KMS-11 (cell line): Measurements from ENCODE around the gene ZNF385B.
A peak's percentile ranks its signal among the peaks of the same experiment; 100 is the strongest.

Experiments
- H2AFZ ChIP-seq: fragments of 200-600 bp; sonication (generic); 2 replicates; pipeline ENCODE4 v1.6.1; 2016; ENCODE audit warnings: antibody characterized with exemption, mixed run types, low read depth
- H3K27ac ChIP-seq: fragments of 200-600 bp; sonication (generic); 2 replicates; pipeline ENCODE4 v1.6.1; 2016; ENCODE audit warnings: mild to moderate bottlenecking, mixed run types
- H3K27me3 ChIP-seq: fragments of 200-600 bp; sonication (generic); 2 replicates; pipeline ENCODE4 v1.6.1; 2017; ENCODE audit warnings: mild to moderate bottlenecking, low read depth, mixed run types, moderate library complexity; ENCODE audit not compliant: insufficient read depth
- H3K36me3 ChIP-seq: fragments of 200-600 bp; sonication (generic); 2 replicates; pipeline ENCODE4 v1.6.1; 2017; ENCODE audit warnings: mild to moderate bottlenecking, mixed run types; ENCODE audit not compliant: insufficient read depth
- H3K4me1 ChIP-seq: fragments of 200-600 bp; sonication (generic); 2 replicates; pipeline ENCODE4 v1.6.1; 2016; ENCODE audit warnings: mild to moderate bottlenecking, low read depth, mixed run types; ENCODE audit not compliant: poor library complexity, severe bottlenecking
- H3K4me2 ChIP-seq: fragments of 200-600 bp; sonication (generic); 2 replicates; pipeline ENCODE4 v1.7.0; 2016; ENCODE audit warnings: mild to moderate bottlenecking, mixed run types
- H3K4me3 ChIP-seq: fragments of 200-600 bp; sonication (generic); IDR thresholded peaks from 2 replicates; pipeline ENCODE4 v1.6.1; 2017; ENCODE audit warnings: low read depth, low read length, mixed read lengths; ENCODE audit not compliant: insufficient read depth
- H3K79me2 ChIP-seq: fragments of 200-600 bp; sonication (generic); 2 replicates; pipeline ENCODE4 v1.6.1; 2016; ENCODE audit warnings: low read depth, mixed run types; ENCODE audit not compliant: insufficient read depth
- H3K9ac ChIP-seq: fragments of 200-600 bp; sonication (generic); 2 replicates; pipeline ENCODE4 v1.6.1; 2016; ENCODE audit warnings: mild to moderate bottlenecking, mixed run types
- H4K20me1 ChIP-seq: fragments of 200-600 bp; sonication (generic); 2 replicates; pipeline ENCODE4 v1.6.1; 2016; ENCODE audit warnings: mild to moderate bottlenecking, mixed run types; ENCODE audit not compliant: insufficient read depth
- CTCF ChIP-seq: fragments of 200-600 bp; sonication (generic); conservative IDR thresholded peaks from 2 replicates; pipeline ENCODE4 v1.6.1; 2017; ENCODE audit warnings: low read depth, mild to moderate bottlenecking, antibody characterized with exemption, low read length, moderate library complexity, mixed read lengths

The ZNF385B gene

GRCh38 chr2:179443180-179443579 is 418.2 kb downstream of the ZNF385B start:
- Histone ChIP-seq H3K9ac (no peak overlapping the region), H3K4me2 (no peak overlapping the region), H3K79me2 (no peaks in the 10 kb centered on the region), H3K4me3 (no peak overlapping the region), H3K27me3 (no peaks in the 10 kb centered on the region), H3K27ac (no peak overlapping the region), H4K20me1 (no peaks in the 10 kb centered on the region), H3K4me1 (no peaks in the 10 kb centered on the region), H2AFZ (no peak overlapping the region), H3K36me3 (no peaks in the 10 kb centered on the region)
- no peak for TF ChIP-seq CTCF

- Histone ChIP-seq H3K27me3 (no peaks in the 10 kb centered on the region), H3K4me3 (no peak overlapping the region), H4K20me1 (no peaks in the 10 kb centered on the region), H3K4me2 (no peak overlapping the region), H3K79me2 (no peaks in the 10 kb centered on the region), H3K9ac (no peak overlapping the region), H3K36me3 (no peaks in the 10 kb centered on the region), H3K27ac (no peak overlapping the region), H3K4me1 (no peaks in the 10 kb centered on the region), H2AFZ (no peak overlapping the region)
- no peak for TF ChIP-seq CTCF
Observed at GRCh38 chr2:179442206-179442605, 419.2 kb downstream of the ZNF385B start.

GRCh38 chr2:179441551-179441950 is 419.9 kb downstream of the ZNF385B start:
- Histone ChIP-seq H3K4me3 (no peak overlapping the region), H3K9ac (no peak overlapping the region), H4K20me1 (no peaks in the 10 kb centered on the region), H2AFZ (no peak overlapping the region), H3K79me2 (no peaks in the 10 kb centered on the region), H3K4me1 (no peaks in the 10 kb centered on the region), H3K36me3 (no peaks in the 10 kb centered on the region), H3K27ac (no peak overlapping the region), H3K4me2 (no peak overlapping the region), H3K27me3 (no peaks in the 10 kb centered on the region)
- TF ChIP-seq CTCF, result no peak

GRCh38 chr2:179440642-179441251 is 420.7 kb downstream of the ZNF385B start:
- no peaks in the 10 kb centered on the region for H3K27me3 ChIP-seq
- no peaks in the 10 kb centered on the region for H3K79me2 ChIP-seq
- H3K36me3 ChIP-seq, result no peaks in the 10 kb centered on the region
- H3K4me1 ChIP-seq, result no peaks in the 10 kb centered on the region
- H4K20me1 ChIP-seq, result no peaks in the 10 kb centered on the region
- H2AFZ ChIP-seq, result no peak overlapping the region
- H3K4me3 ChIP-seq, result no peak overlapping the region
- H3K27ac ChIP-seq, result no peak overlapping the region
- H3K4me2 ChIP-seq, result no peak overlapping the region
- TF ChIP-seq CTCF, result peak; percentile 88
- H3K9ac ChIP-seq, result no peak overlapping the region
